Fibroblast of villous mesenchyme (primary cell): ENCODE measurements around the gene TOM1. TPM values are rescaled to one million over a fixed set of nuclear protein-coding genes. Genes with fewer than 3 reads are reported as not detected.
A peak's percentile ranks its signal among the peaks of the same experiment; 100 is the strongest.

Experiments
- DNase-seq: peaks from one replicate; pipeline ENCODE4 v3.0.0-alpha.2; 2010; ENCODE audit warnings: low read depth
- H3K4me3 ChIP-seq: 2 replicates; pipeline ENCODE4 v1.5.1; 2011; ENCODE audit warnings: low read depth, mild to moderate bottlenecking, low read length
- CTCF ChIP-seq: IDR thresholded peaks from 2 replicates; pipeline ENCODE4 v1.5.1; 2012; ENCODE audit warnings: low read depth, mild to moderate bottlenecking, low read length; ENCODE audit not compliant: insufficient read depth
- total RNA-seq: library from RNA; depleted of rRNA; stranded (reverse); fragments of >200 nt; gene quantifications from 2 replicates; pipeline ENCODE4 v1.2.3, GENCODE V29; 2012

TOM1 gene
- total RNA-seq, 1 donor: 53.1 TPM

- H3K4me3 ChIP-seq: no peak overlapping the region
These were observed 36.5 kb downstream of the TOM1 start for GRCh38 chr22:35335936-35336781.

GRCh38 chr22:35337932-35338331 is 38.2 kb downstream of the TOM1 start:
- no peak for DNase-seq
- no peak overlapping the region for H3K4me3 ChIP-seq
- peak; percentile 4 for TF ChIP-seq CTCF

More at GRCh38 chr22:35335936-35336781, 36.5 kb downstream of the TOM1 start:
- DNase-seq: no peak
- TF ChIP-seq CTCF: no peak

GRCh38 chr22:35341090-35341874 is 41.6 kb downstream of the TOM1 start:
- DNase-seq: no peak
- no peak overlapping the region for H3K4me3 ChIP-seq
- no peak for TF ChIP-seq CTCF

GRCh38 chr22:35342390-35342789 is 42.7 kb downstream of the TOM1 start:
- H3K4me3 ChIP-seq: no peak overlapping the region
- DNase-seq: no peak
- TF ChIP-seq CTCF: no peak

- DNase-seq: no peak
- no peak overlapping the region for H3K4me3 ChIP-seq
- TF ChIP-seq CTCF: no peak
These were observed 44.2 kb downstream of the TOM1 start for GRCh38 chr22:35343664-35344550.

- no peak for DNase-seq
- H3K4me3 ChIP-seq: no peak overlapping the region
- no peak for TF ChIP-seq CTCF
These were observed 45.4 kb downstream of the TOM1 start for GRCh38 chr22:35344956-35345690.
